Measurements from ENCODE around the gene FTSJ1. TPM values are rescaled to one million over a fixed set of nuclear protein-coding genes. Genes with fewer than 3 reads are reported as not detected.

Gene FTSJ1
- total RNA-seq, 1 experiment from 2014 or later, result 110 TPM

DNA sequence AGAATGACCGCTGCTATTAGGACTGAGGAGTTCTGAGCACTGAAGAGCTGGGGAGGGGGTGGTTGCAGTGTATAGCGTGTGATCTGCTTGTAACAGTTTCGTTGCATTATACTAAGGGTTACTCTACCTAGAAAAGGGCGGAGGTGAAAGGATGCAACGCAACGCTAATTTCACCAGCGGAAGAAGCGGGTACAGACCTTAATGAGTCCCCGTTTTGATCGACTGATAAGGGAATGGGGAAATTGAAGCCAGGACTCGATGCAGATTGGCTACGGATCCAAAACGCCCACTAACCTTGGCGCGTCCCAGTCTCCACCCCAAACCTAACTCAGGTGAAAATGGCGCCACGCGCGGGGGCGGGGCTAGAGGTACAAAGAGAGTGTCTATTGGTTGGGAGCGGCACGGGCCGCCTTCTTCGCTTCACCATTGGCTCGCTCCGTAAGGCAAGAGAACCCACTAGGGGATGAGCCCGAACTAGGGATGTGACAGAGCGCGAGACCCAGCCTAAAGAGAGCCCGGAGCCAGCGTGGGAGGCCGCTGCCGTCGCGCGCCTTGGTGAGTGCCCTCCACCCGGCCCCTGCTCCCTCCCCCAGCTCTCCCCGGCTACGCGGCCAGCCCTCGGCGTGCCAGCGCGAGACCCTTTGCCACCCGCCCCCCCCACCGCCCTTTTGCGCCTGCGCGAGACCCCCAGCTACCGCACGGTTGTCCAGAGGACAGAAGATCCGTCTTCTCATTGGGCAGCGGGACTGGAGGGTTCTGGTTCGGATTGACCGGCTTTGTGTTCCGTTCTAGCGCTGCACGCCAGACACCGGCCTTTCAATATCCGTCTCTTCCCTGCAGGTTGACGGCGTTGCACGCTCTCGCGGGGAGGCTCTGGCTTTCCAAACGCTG is 45.6 kb downstream of the FTSJ1 start, which contains the start of gene EBP:
EBP (plus strand) TSS at position 456 of the 891 bp plus-strand sequence. CDS start 1,964 bp downstream, outside the sequence.
- DNase-seq (ENCODE audit: low spot score), result peak; percentile 92

DNA sequence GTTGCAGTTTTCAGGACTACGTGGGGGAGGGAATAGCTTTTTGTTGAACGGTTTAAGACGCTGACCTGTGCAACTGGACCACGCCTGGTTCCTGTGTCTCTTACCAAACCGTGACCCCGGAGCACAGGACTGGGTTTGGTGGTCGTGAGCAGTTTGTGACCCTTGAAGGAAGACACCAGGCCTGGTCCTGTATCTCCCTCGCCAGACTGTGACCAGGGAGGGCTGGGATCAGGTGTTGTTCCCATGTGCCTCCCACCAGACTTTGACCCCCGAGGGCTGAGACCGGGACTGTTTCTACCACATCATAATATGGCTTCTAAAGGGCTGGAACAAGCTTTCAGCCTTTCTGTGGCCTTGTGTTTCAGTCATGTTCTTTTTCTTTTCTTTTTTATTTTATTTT is 46.3 kb downstream of the FTSJ1 start:
- DNase-seq (ENCODE audit: low spot score), result no peak

DNA sequence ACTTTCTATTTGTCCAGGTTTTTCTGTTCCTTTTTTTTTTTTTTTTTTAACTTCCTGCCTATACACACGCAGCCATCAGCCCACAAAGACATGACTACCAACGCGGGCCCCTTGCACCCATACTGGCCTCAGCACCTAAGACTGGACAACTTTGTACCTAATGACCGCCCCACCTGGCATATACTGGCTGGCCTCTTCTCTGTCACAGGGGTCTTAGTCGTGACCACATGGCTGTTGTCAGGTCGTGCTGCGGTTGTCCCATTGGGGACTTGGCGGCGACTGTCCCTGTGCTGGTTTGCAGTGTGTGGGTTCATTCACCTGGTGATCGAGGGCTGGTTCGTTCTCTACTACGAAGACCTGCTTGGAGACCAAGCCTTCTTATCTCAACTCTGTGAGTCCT is 47.7 kb downstream of the FTSJ1 start:
- no peak for DNase-seq (ENCODE audit: low spot score)

DNA sequence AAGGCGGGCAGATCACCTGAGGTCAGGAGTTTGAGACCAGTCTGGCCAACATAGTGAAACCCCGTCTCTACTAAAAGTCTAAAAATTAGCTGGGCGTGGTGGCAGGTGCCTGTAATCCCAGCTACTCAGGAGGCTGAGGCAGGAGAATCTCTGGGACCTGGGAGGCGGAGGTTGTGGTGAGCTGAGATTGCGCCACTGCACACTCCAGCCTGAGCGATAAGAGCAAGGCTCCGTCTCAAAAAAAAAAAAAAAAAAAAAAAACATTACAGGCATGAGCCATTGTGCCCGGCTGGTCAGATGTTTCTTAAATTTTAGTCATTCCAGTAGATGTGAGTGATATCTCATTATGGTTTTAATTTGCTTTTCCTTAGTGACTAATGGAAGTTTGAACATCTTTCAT is 49.9 kb downstream of the FTSJ1 start:
- DNase-seq (ENCODE audit: low spot score), result peak; percentile 21

DNA sequence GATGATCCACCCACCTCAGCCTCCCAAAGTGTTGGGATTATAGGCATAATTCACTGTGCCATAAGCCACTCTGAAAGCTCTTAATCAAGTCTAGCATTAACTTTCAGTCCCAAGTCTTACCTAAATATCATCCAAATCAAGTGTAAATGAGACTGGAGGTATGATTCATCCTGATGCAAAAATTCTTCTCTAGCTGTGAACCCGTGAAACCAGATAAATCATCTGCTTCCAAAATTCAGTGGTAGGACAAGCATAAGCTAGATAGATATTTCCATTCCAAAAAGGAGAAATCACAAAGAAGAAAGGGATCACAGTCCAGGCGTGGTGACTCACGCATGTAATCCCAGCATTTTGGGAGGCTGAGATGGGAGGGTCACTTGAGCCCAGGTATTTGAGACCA is 54.7 kb downstream of the FTSJ1 start:
- peak; percentile 56 for DNase-seq (ENCODE audit: low spot score)

DNA sequence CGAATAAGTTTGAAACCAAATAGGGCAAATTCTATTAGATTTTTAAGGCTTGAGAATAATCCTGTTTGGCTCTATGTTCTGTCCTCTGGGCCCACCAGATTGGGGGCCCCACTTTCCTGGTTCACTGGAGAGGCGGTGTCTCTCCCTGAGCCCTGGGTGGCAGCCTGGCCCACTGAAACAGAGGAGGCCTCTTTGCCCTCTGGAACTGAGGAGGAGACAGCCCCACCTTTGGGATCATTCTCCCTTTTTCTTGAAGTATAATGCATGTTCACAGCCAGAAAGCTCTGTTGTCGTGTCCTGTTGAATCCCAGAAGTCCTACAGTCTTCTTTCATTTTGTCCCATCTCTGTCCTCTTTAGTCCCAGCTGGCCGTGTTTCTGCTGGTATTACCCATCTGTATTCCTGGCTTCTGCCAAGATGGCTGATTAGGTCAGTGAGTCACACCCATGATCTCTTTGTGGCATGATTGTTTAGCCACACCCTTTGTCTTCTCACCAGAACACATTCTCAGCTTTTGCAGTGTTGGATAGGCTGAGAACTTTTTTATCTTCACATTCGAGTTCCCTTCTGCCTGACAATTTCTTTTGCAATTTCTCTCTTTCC is 55.5 kb downstream of the FTSJ1 start:
- DNase-seq (ENCODE audit: low spot score), result peak; percentile 85

DNA sequence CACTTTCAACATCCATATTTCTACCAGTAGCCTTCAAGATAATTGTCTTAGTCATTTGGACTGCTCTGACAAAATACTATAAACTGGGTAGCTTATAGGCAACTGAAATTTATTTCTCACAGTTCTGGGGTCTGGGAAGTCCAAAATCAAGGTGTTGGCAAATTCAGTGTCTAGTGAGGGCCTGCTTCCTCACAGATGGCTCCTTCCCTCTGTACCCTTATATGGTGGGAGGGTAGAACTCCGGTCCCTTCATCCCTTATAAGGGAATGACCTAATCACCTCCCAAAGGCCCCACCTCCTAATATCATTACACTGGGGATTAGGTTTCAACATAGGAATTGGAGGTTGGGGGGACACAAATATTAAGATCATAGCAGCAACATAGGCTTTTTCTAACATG is 56.2 kb downstream of the FTSJ1 start:
- DNase-seq (ENCODE audit: low spot score), result peak; percentile 8

DNA sequence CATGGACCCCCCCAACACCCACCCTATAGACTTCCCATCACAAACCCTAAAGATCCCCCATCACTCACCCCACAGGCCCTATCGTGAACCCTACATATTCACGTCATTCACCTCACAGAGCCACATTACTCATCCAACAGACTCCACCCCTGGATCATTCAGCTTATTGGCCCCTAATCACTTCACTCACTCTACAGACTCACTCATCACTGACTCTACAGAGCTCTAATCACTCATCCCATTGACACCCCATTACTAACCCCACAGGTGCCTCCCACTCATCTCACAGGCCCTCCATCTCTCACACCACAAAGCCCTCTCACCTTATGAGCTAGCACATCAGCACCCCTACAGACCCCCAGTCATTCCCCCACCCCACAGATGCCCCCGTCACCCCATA is 57.2 kb downstream of the FTSJ1 start:
- no peak for DNase-seq (ENCODE audit: low spot score)

Other genes starting within 250 kb of the FTSJ1 start
- not detected in 2 replicates for gene SSX1, start 220.8 kb upstream of the FTSJ1 start, total RNA-seq (2014; rRNA removed; shearing (Covaris generic))
- not detected in 2 replicates for gene SSX3, start 119.5 kb upstream of the FTSJ1 start, total RNA-seq (2014; rRNA removed; shearing (Covaris generic))
- gene SSX4, start 92.7 kb upstream of the FTSJ1 start, total RNA-seq (2014; rRNA removed; shearing (Covaris generic)), result not detected in 2 replicates
- not detected in 2 replicates for gene SSX4B, start 64.2 kb upstream of the FTSJ1 start, total RNA-seq (2014; rRNA removed; shearing (Covaris generic))
- 0.34 TPM in 1 of 2 replicates, not detected in the other for gene SLC38A5, start 5.9 kb upstream of the FTSJ1 start, total RNA-seq (2014; rRNA removed; shearing (Covaris generic))
- gene PORCN, start 32.8 kb downstream of the FTSJ1 start, total RNA-seq (2014; rRNA removed; shearing (Covaris generic)), result 13.2 and 15.2 TPM in 2 replicates
- gene EBP, start 45.6 kb downstream of the FTSJ1 start, total RNA-seq (2014; rRNA removed; shearing (Covaris generic)), result 92.6 and 143 TPM in 2 replicates
- gene TBC1D25, start 63.5 kb downstream of the FTSJ1 start, total RNA-seq (2014; rRNA removed; shearing (Covaris generic)), result 8.6 and 12.7 TPM in 2 replicates
- gene RBM3, start 98.3 kb downstream of the FTSJ1 start, total RNA-seq (2014; rRNA removed; shearing (Covaris generic)), result 126 and 142 TPM in 2 replicates
- 71.5 and 81.8 TPM in 2 replicates for gene WDR13, start 121.3 kb downstream of the FTSJ1 start, total RNA-seq (2014; rRNA removed; shearing (Covaris generic))
- gene WAS, start 207.6 kb downstream of the FTSJ1 start, total RNA-seq (2014; rRNA removed; shearing (Covaris generic)), result 0.62 and 3.6 TPM in 2 replicates
- 18.4 and 18.9 TPM in 2 replicates for gene SUV39H1, start 220.5 kb downstream of the FTSJ1 start, total RNA-seq (2014; rRNA removed; shearing (Covaris generic))

All from A172 (cell line).